Mesothelial cell of epicardium (in vitro differentiated cells): ENCODE results near the gene YTHDF2. TPM values are rescaled to one million over a fixed set of nuclear protein-coding genes. Genes with fewer than 3 reads are reported as not detected.

Source experiments
- DNase-seq, 2 experiments: peaks; one replicate each; pipeline ENCODE4 v3.0.0; 2021; ENCODE audit warnings: low spot score in 2 of 2; ENCODE audit not compliant: unreplicated experiment in 2 of 2
- H3K27ac Mint-ChIP-seq: 2 replicates; pipeline ENCODE4 v1.8.0; 2021; ENCODE audit warnings: mixed read lengths
- H3K27me3 Mint-ChIP-seq: 2 replicates; pipeline ENCODE4 v1.8.0; 2021; ENCODE audit warnings: low read depth, mixed read lengths
- H3K36me3 Mint-ChIP-seq: 2 replicates; pipeline ENCODE4 v1.8.0; 2021; ENCODE audit warnings: mixed read lengths
- H3K4me1 Mint-ChIP-seq: 2 replicates; pipeline ENCODE4 v1.8.0; 2021; ENCODE audit warnings: mixed read lengths
- H3K4me3 Mint-ChIP-seq: 2 replicates; pipeline ENCODE4 v1.8.0; 2021; ENCODE audit warnings: mild to moderate bottlenecking, moderate library complexity, mixed read lengths
- H3K9me3 Mint-ChIP-seq: 2 replicates; pipeline ENCODE4 v1.8.0; 2021; ENCODE audit warnings: mixed read lengths
- CTCF ChIP-seq: fragments of 200-600 bp; sonication (generic); IDR thresholded peaks from one replicate; pipeline ENCODE4 v1.5.0; 2021; ENCODE audit warnings: antibody characterized with exemption; ENCODE audit not compliant: unreplicated experiment
- total RNA-seq: library from RNA; stranded (reverse); gene quantifications from 3 replicates; pipeline ENCODE4 v1.2.1, GENCODE V29; 2021

YTHDF2 gene
- total RNA-seq, 1 donor from 2014 or later: 130 TPM

GRCh38 chr1:28815533-28816185 is 78.9 kb downstream of the YTHDF2 start:
- DNase-seq: no peak
- no peak overlapping the region for H3K27ac Mint-ChIP-seq
- H3K36me3 Mint-ChIP-seq: no peaks in the 10 kb centered on the region
- H3K27me3 Mint-ChIP-seq: peaks cover 55% of the 10 kb centered on the region
- peaks cover 3% of the 10 kb centered on the region for H3K4me1 Mint-ChIP-seq
- H3K9me3 Mint-ChIP-seq: no peaks in the 10 kb centered on the region
- H3K4me3 Mint-ChIP-seq: no peak overlapping the region
- TF ChIP-seq CTCF: no peak

GRCh38 chr1:28817133-28817532 is 80.4 kb downstream of the YTHDF2 start:
- Mint-ChIP-seq H3K9me3 (no peaks in the 10 kb centered on the region), H3K36me3 (no peaks in the 10 kb centered on the region), H3K4me3 (no peak overlapping the region), H3K27me3 (peaks cover 43% of the 10 kb centered on the region), H3K27ac (no peak overlapping the region), H3K4me1 (peaks cover 3% of the 10 kb centered on the region)
- DNase-seq: no peak
- no peak for TF ChIP-seq CTCF

GRCh38 chr1:28819020-28819419 is 82.3 kb downstream of the YTHDF2 start:
- Mint-ChIP-seq H3K27me3 (peaks cover 27% of the 10 kb centered on the region), H3K4me1 (peaks cover 7% of the 10 kb centered on the region), H3K4me3 (no peak overlapping the region), H3K36me3 (no peaks in the 10 kb centered on the region), H3K9me3 (no peaks in the 10 kb centered on the region), H3K27ac (no peak overlapping the region)
- no peak for TF ChIP-seq CTCF
- no peak for DNase-seq

Other genes with a start within 250 kb of the YTHDF2 start
- gene RCC1, start 230.9 kb upstream of the YTHDF2 start, total RNA-seq: 30.6 to 33.7 TPM (median 31.9 TPM) in 3 replicates
- 23.3 to 25.5 TPM (median 25.0 TPM) in 3 replicates for gene TRNAU1AP, start 183.9 kb upstream of the YTHDF2 start, total RNA-seq
- 4.6 to 5.1 TPM (median 4.8 TPM) in 3 replicates for gene RAB42, start 144.7 kb upstream of the YTHDF2 start, total RNA-seq
- gene TAF12, start 93.9 kb upstream of the YTHDF2 start, total RNA-seq: 16.7 to 18.4 TPM (median 17.7 TPM) in 3 replicates
- gene RNU11, start 88.3 kb upstream of the YTHDF2 start, total RNA-seq: not detected in 3 replicates
- gene GMEB1, start 68.2 kb upstream of the YTHDF2 start, total RNA-seq: 18.6 to 20.3 TPM (median 19.1 TPM) in 3 replicates
- 0.27 to 0.66 TPM (median 0.34 TPM) in 3 replicates for gene OPRD1, start 75.2 kb downstream of the YTHDF2 start, total RNA-seq
- gene EPB41, start 177.6 kb downstream of the YTHDF2 start, total RNA-seq: 61.5 to 63.7 TPM (median 62.5 TPM) in 3 replicates